OCI-LY1 (cell line): ENCODE measurements around the gene MAGI1.
"Not testable (repeated sequence)": the region's sequence is repeated elsewhere in the genome, so short reads cannot be mapped to it uniquely, and the experiment has no call there.

Experiments
- H2AFZ ChIP-seq: fragments of 200-600 bp; sonication (generic), shearing (Covaris generic); 2 replicates; pipeline ENCODE4 v1.6.0; 2014; ENCODE audit warnings: antibody characterized with exemption, mild to moderate bottlenecking, low read length
- H3F3A ChIP-seq: fragments of 200-600 bp; sonication (generic), shearing (Covaris generic); 2 replicates; pipeline ENCODE4 v1.6.0; 2014; ENCODE audit warnings: mild to moderate bottlenecking, antibody characterized with exemption, low read length, moderate library complexity; ENCODE audit not compliant: insufficient read depth
- H3K27ac ChIP-seq: fragments of 200-600 bp; sonication (generic); 2 replicates; pipeline ENCODE4 v1.5.1; 2014; ENCODE audit warnings: low read length, mixed run types, mild to moderate bottlenecking, low read depth; ENCODE audit not compliant: poor library complexity, severe bottlenecking
- H3K27me3 ChIP-seq: fragments of 200-600 bp; sonication (generic); 2 replicates; pipeline ENCODE4 v1.6.0; 2014; ENCODE audit warnings: antibody characterized with exemption, mild to moderate bottlenecking, low read length, moderate library complexity; ENCODE audit not compliant: insufficient read depth
- H3K36me3 ChIP-seq: fragments of 200-600 bp; sonication (generic); 2 replicates; pipeline ENCODE4 v1.6.1; 2014; ENCODE audit warnings: mild to moderate bottlenecking, antibody characterized with exemption, low read length, moderate library complexity, mixed read lengths; ENCODE audit not compliant: insufficient read depth
- H3K4me1 ChIP-seq: fragments of 200-600 bp; sonication (generic); 2 replicates; pipeline ENCODE4 v1.5.1; 2014; ENCODE audit warnings: mild to moderate bottlenecking, low read length, moderate library complexity; ENCODE audit not compliant: insufficient read depth, severe bottlenecking
- H3K4me2 ChIP-seq: fragments of 200-600 bp; sonication (generic), shearing (Covaris generic); 2 replicates; pipeline ENCODE4 v1.6.1; 2014; ENCODE audit warnings: low read length
- H3K4me3 ChIP-seq: fragments of 200-600 bp; sonication (generic); 2 replicates; pipeline ENCODE4 v1.5.1; 2014; ENCODE audit warnings: low read length, low read depth, mild to moderate bottlenecking, mixed read lengths; ENCODE audit not compliant: poor library complexity, severe bottlenecking
- H3K79me2 ChIP-seq: fragments of 200-600 bp; shearing (Covaris generic); 2 replicates; pipeline ENCODE4 v1.6.1; 2016; ENCODE audit warnings: mixed run types, low read length, mixed read lengths; ENCODE audit not compliant: insufficient read depth
- H3K9ac ChIP-seq: fragments of 200-600 bp; sonication (generic), shearing (Covaris generic); 2 replicates; pipeline ENCODE4 v1.6.1; 2014; ENCODE audit warnings: mild to moderate bottlenecking, low read length, mixed read lengths
- H3K9me2 ChIP-seq: fragments of 200-600 bp; sonication (generic), shearing (Covaris generic); 2 replicates; pipeline ENCODE4 v1.6.1; 2014; ENCODE audit warnings: low read depth, mild to moderate bottlenecking, low read length, mixed read lengths
- H3K9me3 ChIP-seq: fragments of 200-600 bp; shearing (Covaris generic); 2 replicates; pipeline ENCODE4 v1.6.1; 2014; ENCODE audit warnings: low read length, mixed read lengths
- H4K20me1 ChIP-seq: fragments of 200-600 bp; sonication (generic), shearing (Covaris generic); 2 replicates; pipeline ENCODE4 v1.6.0; 2016; ENCODE audit warnings: mild to moderate bottlenecking, low read length; ENCODE audit not compliant: insufficient read depth
- EZH2 ChIP-seq: fragments of 200-600 bp; sonication (generic), shearing (Covaris generic); IDR thresholded peaks from 2 replicates; pipeline ENCODE4 v1.8.0; 2017; ENCODE audit warnings: borderline replicate concordance, mixed run types, mild to moderate bottlenecking, antibody characterized with exemption, low read length, moderate library complexity, mixed read lengths
- TF ChIP-seq, protein P1 (sequence below): fragments of 200-600 bp; sonication (generic), shearing (Covaris generic); IDR thresholded peaks from 2 replicates; pipeline ENCODE4 v1.5.1; 2017; ENCODE audit warnings: mild to moderate bottlenecking, antibody characterized with exemption, low read length, moderate library complexity, mixed read lengths

MAGI1 gene

DNA sequence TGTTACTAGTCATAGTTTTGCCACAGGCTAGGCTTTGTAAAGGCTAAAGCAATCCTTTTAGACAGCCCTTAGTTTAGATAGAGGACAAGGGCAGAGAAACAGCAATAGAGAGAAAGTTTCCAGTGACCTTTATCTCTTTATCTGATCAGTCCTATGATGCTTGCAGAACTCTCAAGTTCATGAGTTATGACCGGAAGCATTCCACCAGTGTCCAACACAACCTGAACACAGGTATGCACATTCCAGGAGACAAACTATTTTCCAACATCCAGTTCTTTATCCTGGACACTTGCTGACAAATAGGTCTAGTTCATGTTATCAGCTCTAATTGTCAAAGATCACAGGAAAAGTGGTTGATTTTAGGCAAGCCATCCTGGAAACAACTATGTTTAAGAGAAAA is 422.2 kb downstream of the MAGI1 start:
- no peak overlapping the region for H3K4me2 ChIP-seq
- no peak overlapping the region for H3K9ac ChIP-seq
- H2AFZ ChIP-seq, result no peak overlapping the region
- H3K36me3 ChIP-seq, result no peaks in the 10 kb centered on the region
- no peaks in the 10 kb centered on the region for H4K20me1 ChIP-seq
- H3K27me3 ChIP-seq, result no peaks in the 10 kb centered on the region
- no peaks in the 10 kb centered on the region for H3K9me3 ChIP-seq
- no peaks in the 10 kb centered on the region for H3K4me1 ChIP-seq
- H3K9me2 ChIP-seq, result no peaks in the 10 kb centered on the region
- no peak overlapping the region for H3K4me3 ChIP-seq
- TF ChIP-seq EZH2, result no peak
- TF ChIP-seq, protein P1, sequence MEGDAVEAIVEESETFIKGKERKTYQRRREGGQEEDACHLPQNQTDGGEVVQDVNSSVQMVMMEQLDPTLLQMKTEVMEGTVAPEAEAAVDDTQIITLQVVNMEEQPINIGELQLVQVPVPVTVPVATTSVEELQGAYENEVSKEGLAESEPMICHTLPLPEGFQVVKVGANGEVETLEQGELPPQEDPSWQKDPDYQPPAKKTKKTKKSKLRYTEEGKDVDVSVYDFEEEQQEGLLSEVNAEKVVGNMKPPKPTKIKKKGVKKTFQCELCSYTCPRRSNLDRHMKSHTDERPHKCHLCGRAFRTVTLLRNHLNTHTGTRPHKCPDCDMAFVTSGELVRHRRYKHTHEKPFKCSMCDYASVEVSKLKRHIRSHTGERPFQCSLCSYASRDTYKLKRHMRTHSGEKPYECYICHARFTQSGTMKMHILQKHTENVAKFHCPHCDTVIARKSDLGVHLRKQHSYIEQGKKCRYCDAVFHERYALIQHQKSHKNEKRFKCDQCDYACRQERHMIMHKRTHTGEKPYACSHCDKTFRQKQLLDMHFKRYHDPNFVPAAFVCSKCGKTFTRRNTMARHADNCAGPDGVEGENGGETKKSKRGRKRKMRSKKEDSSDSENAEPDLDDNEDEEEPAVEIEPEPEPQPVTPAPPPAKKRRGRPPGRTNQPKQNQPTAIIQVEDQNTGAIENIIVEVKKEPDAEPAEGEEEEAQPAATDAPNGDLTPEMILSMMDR, result no peak
- H3K27ac ChIP-seq, result no peak overlapping the region
- no peaks in the 10 kb centered on the region for H3K79me2 ChIP-seq
- H3F3A ChIP-seq, result no peaks in the 10 kb centered on the region

DNA sequence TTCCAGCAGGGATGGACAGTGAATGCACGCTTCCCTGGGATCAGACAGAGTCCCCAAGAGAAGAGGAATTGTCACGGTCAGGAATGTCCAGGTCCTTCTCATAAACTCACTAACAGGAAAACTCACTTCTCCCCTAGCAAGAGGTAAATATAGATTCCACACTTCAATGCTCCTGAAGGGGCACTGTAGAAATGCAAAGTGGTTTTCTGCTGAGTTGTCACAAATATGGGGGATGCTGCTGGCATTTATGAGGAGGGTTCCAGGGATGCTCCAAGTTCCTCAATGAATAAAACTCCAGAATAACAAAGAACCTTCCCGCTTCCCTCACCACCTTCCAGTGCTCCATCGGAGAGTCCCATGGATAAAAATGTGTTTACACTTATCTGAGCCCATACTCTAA is 423.4 kb downstream of the MAGI1 start:
- H3K9me2 ChIP-seq, result no peaks in the 10 kb centered on the region
- TF ChIP-seq, protein P1, result no peak
- TF ChIP-seq EZH2, result no peak
- H3K79me2 ChIP-seq, result no peaks in the 10 kb centered on the region
- no peaks in the 10 kb centered on the region for H3F3A ChIP-seq
- H3K27me3 ChIP-seq, result no peaks in the 10 kb centered on the region
- no peak overlapping the region for H3K4me2 ChIP-seq
- no peaks in the 10 kb centered on the region for H3K4me1 ChIP-seq
- no peaks in the 10 kb centered on the region for H4K20me1 ChIP-seq
- H3K9me3 ChIP-seq, result no peaks in the 10 kb centered on the region
- H2AFZ ChIP-seq, result no peak overlapping the region
- H3K36me3 ChIP-seq, result no peaks in the 10 kb centered on the region
- no peak overlapping the region for H3K9ac ChIP-seq
- H3K4me3 ChIP-seq, result no peak overlapping the region
- no peak overlapping the region for H3K27ac ChIP-seq

DNA sequence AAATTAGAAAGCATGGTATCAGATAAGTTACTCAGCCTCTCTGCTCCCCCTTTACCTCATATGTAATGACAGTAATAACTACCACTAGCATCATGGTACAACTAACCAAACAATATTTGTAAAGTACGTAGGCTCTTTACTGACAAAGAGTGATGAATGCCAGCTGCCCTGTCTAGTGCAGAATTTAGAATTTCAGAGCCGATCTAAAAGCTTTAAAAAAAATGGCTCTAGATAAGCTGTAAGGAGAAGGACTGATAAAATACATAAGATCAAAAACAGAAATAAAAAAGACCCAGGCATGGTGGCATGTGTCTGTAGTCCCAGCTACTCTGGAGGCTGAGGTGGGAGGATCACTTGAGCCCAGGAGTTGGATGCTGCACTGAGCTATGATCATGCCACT is 424.1 kb downstream of the MAGI1 start:
- Histone ChIP-seq H3K4me1 (no peaks in the 10 kb centered on the region), H3K4me3 (no peak overlapping the region)

DNA sequence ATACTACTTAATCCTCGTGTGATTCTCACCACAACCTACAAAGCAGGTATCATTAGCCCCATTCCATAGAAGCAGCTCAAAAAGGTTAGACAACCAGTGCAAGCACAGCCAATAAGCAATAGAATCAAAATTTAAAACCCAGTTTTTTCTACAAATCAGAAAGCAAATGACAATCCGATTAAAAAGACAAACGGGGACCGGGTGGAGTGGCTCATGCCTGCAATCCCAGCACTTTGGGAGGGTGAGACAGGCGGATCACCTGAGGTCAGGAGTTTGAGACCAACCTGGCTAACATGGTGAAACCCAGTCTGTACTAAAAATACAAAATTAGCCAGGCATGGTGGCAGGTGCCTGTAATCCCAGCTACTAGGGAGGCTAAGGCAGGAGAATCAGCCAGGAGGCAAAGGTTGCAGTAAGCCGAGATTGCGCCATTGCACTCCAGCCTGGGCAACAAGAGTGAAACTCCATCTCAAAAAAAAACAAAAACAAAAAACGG is 430.7 kb downstream of the MAGI1 start:
- H2AFZ ChIP-seq, H3K9ac ChIP-seq, H4K20me1 ChIP-seq, H3K4me3 ChIP-seq, H3K9me2 ChIP-seq, H3F3A ChIP-seq, H3K9me3 ChIP-seq, H3K36me3 ChIP-seq, H3K4me1 ChIP-seq, H3K4me2 ChIP-seq, H3K27ac ChIP-seq, H3K27me3 ChIP-seq, H3K79me2 ChIP-seq: not testable (repeated sequence)

More for the DNA sequence above, 424.1 kb downstream of the MAGI1 start:
- Histone ChIP-seq H3K4me2 (no peak overlapping the region), H3K27me3 (no peaks in the 10 kb centered on the region), H3K27ac (no peak overlapping the region), H3K9ac (no peak overlapping the region), H3K9me3 (no peaks in the 10 kb centered on the region), H4K20me1 (no peaks in the 10 kb centered on the region), H3K79me2 (no peaks in the 10 kb centered on the region), H3F3A (no peaks in the 10 kb centered on the region), H3K9me2 (no peaks in the 10 kb centered on the region), H2AFZ (no peak overlapping the region), H3K36me3 (no peaks in the 10 kb centered on the region)
- TF ChIP-seq EZH2, result no peak
- TF ChIP-seq, protein P1, result no peak
